H1 (cell line): Measurements from ENCODE around the gene RAET1L. TPM values are rescaled to one million over a fixed set of nuclear protein-coding genes. Genes with fewer than 3 reads are reported as not detected.
A peak's percentile ranks its signal among the peaks of the same experiment; 100 is the strongest.
"Not testable (repeated sequence)": the region's sequence is repeated elsewhere in the genome, so short reads cannot be mapped to it uniquely, and the experiment has no call there.

Source experiments
- CTCF ChIA-PET: fragments of 300-600 bp; sonication (Branson Sonifier 250); formaldehyde crosslinking; loops from one replicate; lab custom pipeline; 2021; ENCODE audit not compliant: partially characterized antibody; lab: Charles Lee
- POLR2A ChIA-PET: fragments of 300-600 bp; sonication (Branson Sonifier 250); formaldehyde crosslinking; loops from one replicate; lab custom pipeline; 2021; ENCODE audit warnings: inconsistent platforms; ENCODE audit not compliant: partially characterized antibody; lab: Charles Lee
- DNase-seq, 2 experiments: peaks; one replicate each; pipeline versions ENCODE4 v3.0.0 to v3.0.0-alpha.2; 2010 to 2022; ENCODE audit warnings: low spot score in 2 of 2, low read depth in 1 of 2, mixed read lengths in 1 of 2
- FAIRE-seq: peaks from 2 replicates; lab custom pipeline; 2011; peaks lifted over from hg19 to GRCh38; lab: Jason Lieb, UNC
- H2AFZ ChIP-seq: 2 replicates; pipeline ENCODE4 v1.8.1; 2012; ENCODE audit warnings: low read length, inconsistent platforms
- H2AK5ac ChIP-seq: 2 replicates; pipeline ENCODE4 v1.6.1; 2013; ENCODE audit warnings: low read depth, low read length
- H2BK120ac ChIP-seq: replicated peaks from 2 replicates; pipeline ENCODE3; 2013; ENCODE audit warnings: low read depth, low read length, inconsistent platforms
- H2BK12ac ChIP-seq: 2 replicates; pipeline ENCODE4 v1.6.1; 2013; ENCODE audit warnings: low read depth, low read length
- H2BK15ac ChIP-seq: 2 replicates; pipeline ENCODE4 v1.6.1; 2013; ENCODE audit warnings: low read length
- H2BK20ac ChIP-seq: 2 replicates; pipeline ENCODE4 v1.6.1; 2013; ENCODE audit warnings: low read length
- H2BK5ac ChIP-seq: 2 replicates; pipeline ENCODE4 v1.6.1; 2013; ENCODE audit warnings: low read depth, low read length
- H3K14ac ChIP-seq: 2 replicates; pipeline ENCODE4 v1.6.1; 2013; ENCODE audit warnings: inconsistent platforms; ENCODE audit not compliant: insufficient read length
- H3K18ac ChIP-seq: 2 replicates; pipeline ENCODE4 v1.6.1; 2013; ENCODE audit warnings: low read length; ENCODE audit errors: extremely low read depth
- H3K23ac ChIP-seq: 2 replicates; pipeline ENCODE4 v1.6.1; 2013; ENCODE audit warnings: inconsistent platforms; ENCODE audit not compliant: insufficient read length
- H3K23me2 ChIP-seq: 2 replicates; pipeline ENCODE4 v1.6.1; 2013; ENCODE audit warnings: low read depth, low read length
- H3K27ac ChIP-seq: 2 replicates; pipeline ENCODE4 v1.6.1; 2011; ENCODE audit warnings: low read depth, low read length, inconsistent platforms
- H3K27me3 ChIP-seq, 4 experiments: replicated peaks in 1 of 4; 1 replicate in 1 of 4; 2 replicates in 3 of 4; pipeline versions ENCODE4 v1.6.1 to v1.8.1; 2011 to 2013; ENCODE audit warnings: low read length in 3 of 4, mild to moderate bottlenecking in 3 of 4, inconsistent platforms in 2 of 4, mixed read lengths in 2 of 4, moderate library complexity in 1 of 4; ENCODE audit not compliant: control insufficient read depth in 3 of 4, insufficient read depth in 3 of 4; ENCODE audit errors: extremely low read depth in 1 of 4
- H3K36me3 ChIP-seq, 4 experiments: 2 replicates each; pipeline versions ENCODE4 v1.6.1 to v1.8.1; 2011 to 2013; ENCODE audit warnings: mild to moderate bottlenecking in 4 of 4, low read length in 3 of 4, moderate library complexity in 2 of 4, control low read depth in 1 of 4, inconsistent platforms in 1 of 4; ENCODE audit not compliant: insufficient read depth in 4 of 4, control insufficient read depth in 2 of 4
- H3K4ac ChIP-seq: replicated peaks from 2 replicates; pipeline ENCODE3; 2013; ENCODE audit warnings: low read length, low read depth, mixed read lengths, inconsistent platforms; ENCODE audit not compliant: insufficient read length
- H3K4me1 ChIP-seq, 4 experiments: replicated peaks in 1 of 4; 1 replicate in 1 of 4; 2 replicates in 3 of 4; pipeline versions ENCODE4 v1.6.1 to v1.8.1; 2011 to 2013; ENCODE audit warnings: low read length in 3 of 4, inconsistent platforms in 2 of 4, mixed read lengths in 1 of 4; ENCODE audit not compliant: insufficient read depth in 4 of 4, control insufficient read depth in 3 of 4
- H3K4me2 ChIP-seq, 2 experiments: 2 replicates each; pipeline versions ENCODE4 v1.6.1 to v1.8.1; 2011 to 2013; ENCODE audit warnings: low read depth in 2 of 2, low read length in 2 of 2, control low read depth in 1 of 2, inconsistent platforms in 1 of 2, mild to moderate bottlenecking in 1 of 2; ENCODE audit not compliant: insufficient read depth in 1 of 2
- H3K4me3 ChIP-seq, 4 experiments: fragments of 200-600, 300-600 bp in 1 of 4; sonication (generic), shearing (Covaris generic), sonication (Bioruptor Twin) in 1 of 4; 2 replicates each; pipeline versions ENCODE4 v1.5.1 to v1.8.1; 2011 to 2016; ENCODE audit warnings: low read length in 4 of 4, low read depth in 3 of 4, control low read depth in 2 of 4, inconsistent platforms in 2 of 4, mild to moderate bottlenecking in 2 of 4, mixed read lengths in 1 of 4, moderate library complexity in 1 of 4; ENCODE audit not compliant: insufficient read depth in 2 of 4; ENCODE audit errors: extremely low read depth in 1 of 4
- H3K56ac ChIP-seq: replicated peaks from 2 replicates; pipeline ENCODE3; 2013; ENCODE audit warnings: low read depth, mild to moderate bottlenecking, mixed read lengths, low read length, inconsistent platforms; ENCODE audit not compliant: insufficient read length
- H3K79me1 ChIP-seq: 2 replicates; pipeline ENCODE4 v1.6.1; 2013; ENCODE audit warnings: low read depth, low read length, control low read depth
- H3K79me2 ChIP-seq, 2 experiments: 2 replicates each; pipeline versions ENCODE4 v1.6.1 to v1.8.1; 2012 to 2013; ENCODE audit warnings: low read length in 2 of 2, mild to moderate bottlenecking in 2 of 2, inconsistent platforms in 1 of 2; ENCODE audit not compliant: insufficient read depth in 2 of 2, control insufficient read depth in 1 of 2
- H3K9ac ChIP-seq, 4 experiments: replicated peaks in 1 of 4; 1 replicate in 1 of 4; 2 replicates in 3 of 4; pipeline versions ENCODE4 v1.6.1 to v1.8.1; 2011 to 2013; ENCODE audit warnings: low read depth in 3 of 4, low read length in 3 of 4, control low read depth in 2 of 4, mild to moderate bottlenecking in 2 of 4, moderate library complexity in 2 of 4, inconsistent platforms in 1 of 4; ENCODE audit errors: extremely low read depth in 1 of 4
- H3K9me3 ChIP-seq, 2 experiments: 2 replicates each; pipeline versions ENCODE4 v1.6.1 to v1.8.1; 2012 to 2013; ENCODE audit warnings: mild to moderate bottlenecking in 2 of 2, moderate library complexity in 2 of 2, control low read depth in 1 of 2, inconsistent platforms in 1 of 2, low read depth in 1 of 2, low read length in 1 of 2, mixed read lengths in 1 of 2; ENCODE audit not compliant: insufficient read depth in 2 of 2
- H4K20me1 ChIP-seq, 2 experiments: replicated peaks in 1 of 2; 2 replicates each; pipeline versions ENCODE3 to v1.8.1; 2011 to 2013; ENCODE audit warnings: inconsistent platforms in 2 of 2, low read length in 2 of 2, mild to moderate bottlenecking in 1 of 2; ENCODE audit not compliant: insufficient read depth in 2 of 2, control insufficient read depth in 1 of 2
- H4K5ac ChIP-seq: 2 replicates; pipeline ENCODE4 v1.6.1; 2013; ENCODE audit warnings: low read length, low read depth, mixed read lengths, inconsistent platforms; ENCODE audit not compliant: insufficient read length
- H4K8ac ChIP-seq: 2 replicates; pipeline ENCODE4 v1.8.0; 2013; ENCODE audit warnings: mild to moderate bottlenecking, moderate library complexity, low read length, inconsistent platforms; ENCODE audit not compliant: insufficient read depth; ENCODE audit errors: extremely low read depth
- H4K91ac ChIP-seq: replicated peaks from 2 replicates; pipeline ENCODE3; 2013; ENCODE audit warnings: low read length, mixed read lengths, inconsistent platforms; ENCODE audit not compliant: insufficient read length
- WGBS, 2 experiments: shearing (Covaris generic) in 1 of 2; methylation state at CpG; one replicate each; pipeline versions ENCODE4 v1.1.6 to v1.1.7; 2013 to 2015; ENCODE audit warnings: low lambda C conversion rate in 2 of 2, mixed read lengths in 2 of 2, inconsistent platforms in 1 of 2, low coverage in 1 of 2, missing lambda C conversion rate in 1 of 2; ENCODE audit not compliant: insufficient replicate concordance in 2 of 2, insufficient coverage in 1 of 2, insufficient read length in 1 of 2; ENCODE audit errors: extremely low coverage in 1 of 2, missing lambda C conversion rate in 1 of 2; 5-methylcytosine and 5-hydroxymethylcytosine counted together
- polyA plus RNA-seq, 7 experiments: library from polyadenylated mRNA; depleted of rRNA in 3 of 7; stranded (reverse) in 5 of 7; unstranded in 2 of 7; fragments of >200 nt in 5 of 7; fragments of 200-250 nt in 2 of 7; gene quantifications; 1 replicate in 5 of 7; 2 replicates in 1 of 7; 4 replicates in 1 of 7; pipeline versions ENCODE4 v1.2.1 to v1.2.3, GENCODE V29; 2011 to 2013; ENCODE audit warnings: missing spikeins in 2 of 7, mixed read lengths in 2 of 7
- total RNA-seq: library from RNA; stranded (reverse); fragmentation: NEBNext Ultra II Directional; extraction: Animal tissue kit (Norgen Biotek cat#: 25700); gene quantifications from 2 replicates; pipeline ENCODE4 v1.2.1, GENCODE V29; 2021

The RAET1L gene
- total and polyA plus RNA-seq, 2 of the 8 experiments (the other 6 are each of a cell fraction or from before 2014, with no cell fraction given), result not detected

- WGBS, 2 experiments, result 73% methylated on average over 6 of the region's 6 CpGs; no CpG with 5 or more reads in 1 of the 2 experiments
- H3K36me3 ChIP-seq, H2BK120ac ChIP-seq, H3K23ac ChIP-seq, H3K27ac ChIP-seq, H4K5ac ChIP-seq, H2BK12ac ChIP-seq, H2AK5ac ChIP-seq, H3K9me3 ChIP-seq, H2BK15ac ChIP-seq, H3K4me3 ChIP-seq, H3K79me1 ChIP-seq, H3K9ac ChIP-seq, H3K79me2 ChIP-seq, H3K18ac ChIP-seq, H2BK20ac ChIP-seq, H4K20me1 ChIP-seq, H2BK5ac ChIP-seq, H3K4ac ChIP-seq, H3K14ac ChIP-seq, H3K23me2 ChIP-seq, H3K4me1 ChIP-seq, H4K8ac ChIP-seq, H4K91ac ChIP-seq, H3K4me2 ChIP-seq, FAIRE-seq, H3K56ac ChIP-seq, H2AFZ ChIP-seq: not testable (repeated sequence)
- POLR2A ChIA-PET, result interaction anchor here (2.0 kb wide), 1 partner anchor 11 kb away, joined by 6 read pairs; the partner anchor contains the start of gene ULBP1
- peaks cover 3 to 45% (median 20%) of the 10 kb centered on the region in 4 experiments for H3K27me3 ChIP-seq
- DNase-seq, result peak in 1 of 2 experiments; percentile 35
- CTCF ChIA-PET, result interaction anchor here (0.5 to 1.2 kb wide), 4 partner anchors 11 to 843 kb away, joined by 3 to 4 read pairs (median 4); partner anchors contain the start of gene ULBP1
These were observed 50.9 kb downstream of the RAET1L start for GRCh38 chr6:149974394-149974793.
